Measurements from ENCODE around the gene CMYA5.

DNA sequence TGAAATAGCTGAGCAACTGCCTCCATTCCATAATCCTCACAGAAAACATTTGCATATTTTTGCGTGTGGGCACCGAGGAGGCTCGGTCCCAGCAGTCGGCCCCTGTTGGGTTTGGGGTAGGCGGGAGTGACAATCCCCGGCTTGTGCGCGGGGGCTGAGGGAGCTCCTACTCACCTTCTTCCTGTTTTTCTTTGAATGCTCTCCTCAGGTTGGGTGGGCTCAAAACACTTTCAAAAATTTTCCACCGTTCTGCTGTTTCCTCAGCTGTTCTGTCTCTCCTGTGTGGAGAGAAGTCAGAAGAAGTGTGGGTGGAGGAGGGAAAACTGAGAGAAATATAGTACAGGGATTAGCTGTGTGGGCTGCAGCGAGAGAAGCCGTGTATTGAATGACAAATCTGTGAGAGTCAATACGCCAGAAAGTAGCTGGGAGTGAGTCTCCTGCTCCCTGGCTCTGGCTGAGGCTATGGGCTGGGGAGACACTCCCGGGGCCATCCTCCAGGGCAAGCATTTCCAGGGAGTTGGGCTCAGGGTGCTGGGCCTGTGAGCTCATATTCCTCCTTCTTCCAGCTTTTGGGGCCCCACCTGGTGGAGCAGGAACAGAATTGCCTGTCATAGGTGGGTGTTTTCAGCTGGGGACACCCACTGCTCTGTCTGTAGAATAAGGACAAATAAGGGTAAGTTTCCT is 84.7 kb downstream of the CMYA5 start:
- TF ChIP-seq, protein P1, sequence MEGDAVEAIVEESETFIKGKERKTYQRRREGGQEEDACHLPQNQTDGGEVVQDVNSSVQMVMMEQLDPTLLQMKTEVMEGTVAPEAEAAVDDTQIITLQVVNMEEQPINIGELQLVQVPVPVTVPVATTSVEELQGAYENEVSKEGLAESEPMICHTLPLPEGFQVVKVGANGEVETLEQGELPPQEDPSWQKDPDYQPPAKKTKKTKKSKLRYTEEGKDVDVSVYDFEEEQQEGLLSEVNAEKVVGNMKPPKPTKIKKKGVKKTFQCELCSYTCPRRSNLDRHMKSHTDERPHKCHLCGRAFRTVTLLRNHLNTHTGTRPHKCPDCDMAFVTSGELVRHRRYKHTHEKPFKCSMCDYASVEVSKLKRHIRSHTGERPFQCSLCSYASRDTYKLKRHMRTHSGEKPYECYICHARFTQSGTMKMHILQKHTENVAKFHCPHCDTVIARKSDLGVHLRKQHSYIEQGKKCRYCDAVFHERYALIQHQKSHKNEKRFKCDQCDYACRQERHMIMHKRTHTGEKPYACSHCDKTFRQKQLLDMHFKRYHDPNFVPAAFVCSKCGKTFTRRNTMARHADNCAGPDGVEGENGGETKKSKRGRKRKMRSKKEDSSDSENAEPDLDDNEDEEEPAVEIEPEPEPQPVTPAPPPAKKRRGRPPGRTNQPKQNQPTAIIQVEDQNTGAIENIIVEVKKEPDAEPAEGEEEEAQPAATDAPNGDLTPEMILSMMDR (IDR thresholded peaks at IDR 0.05) = peak in 4 of 6 experiments; percentile 16 to 39 (median 32)
- TF ChIP-seq POLR2A (IDR thresholded peaks at IDR 0.05) = no peak

Measured in thyroid gland (tissue), 4 donors.